Duodenal mucosa (tissue), 2 donors: ENCODE data around the gene OSBPL9.

Experiments used
- H3K27ac ChIP-seq: one replicate; pipeline ENCODE4 v1.7.0; 2013; ENCODE audit warnings: low read depth, low read length
- H3K27me3 ChIP-seq, 2 donors: one replicate each; pipeline ENCODE4 v1.7.0; 2013; ENCODE audit warnings: low read length in 2 of 2, control low read depth in 1 of 2; ENCODE audit not compliant: insufficient read depth in 2 of 2, control insufficient read depth in 1 of 2
- H3K36me3 ChIP-seq, 2 donors: one replicate each; pipeline ENCODE4 v1.7.0; 2013; ENCODE audit warnings: low read length in 2 of 2, control low read depth in 1 of 2; ENCODE audit not compliant: insufficient read depth in 2 of 2, control insufficient read depth in 1 of 2
- H3K4me1 ChIP-seq, 2 donors: one replicate each; pipeline ENCODE4 v1.7.0; 2013; ENCODE audit warnings: low read length in 2 of 2, control low read depth in 1 of 2; ENCODE audit not compliant: insufficient read depth in 2 of 2, control insufficient read depth in 1 of 2
- H3K4me3 ChIP-seq, 2 donors: one replicate each; pipeline ENCODE4 v1.7.0; 2013; ENCODE audit warnings: low read length in 2 of 2, low read depth in 1 of 2
- H3K9ac ChIP-seq, 2 donors: one replicate each; pipeline ENCODE4 v1.7.0; 2013; ENCODE audit warnings: low read length in 2 of 2, low read depth in 1 of 2
- H3K9me3 ChIP-seq, 2 donors: one replicate each; pipeline ENCODE4 v1.7.0; 2013; ENCODE audit warnings: low read length in 2 of 2, control low read depth in 1 of 2; ENCODE audit not compliant: control insufficient read depth in 1 of 2

The OSBPL9 gene

DNA sequence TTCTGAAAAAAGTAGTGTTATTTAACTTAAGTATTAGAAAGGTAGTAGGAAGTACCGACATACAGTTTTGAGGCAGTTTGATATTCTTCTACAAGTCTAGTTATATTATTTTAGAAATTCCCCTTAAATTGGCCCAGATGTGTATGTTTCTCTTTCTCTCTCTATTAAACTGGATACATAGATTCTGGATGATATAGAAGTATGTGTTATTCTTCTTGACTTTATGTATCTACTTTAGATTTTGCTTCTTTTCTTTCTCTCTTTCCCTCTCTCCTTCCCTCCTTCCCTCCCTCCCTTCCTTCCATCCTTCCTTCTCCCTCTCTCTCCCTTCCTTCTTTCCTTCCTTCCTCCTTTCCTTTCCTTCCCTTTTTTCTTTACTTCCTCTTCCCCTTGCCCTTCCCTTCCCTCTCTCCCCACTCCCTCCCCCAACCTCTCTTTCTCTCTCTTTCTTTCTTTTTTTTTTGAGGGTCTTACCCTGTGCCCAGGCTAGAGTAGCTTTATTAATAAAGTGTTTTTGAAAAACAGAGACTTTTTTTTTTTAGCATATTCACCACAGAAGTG, 124.3 kb downstream of the OSBPL9 start:
- Histone ChIP-seq H3K9me3 (no peaks in the 10 kb centered on the region), H3K9ac (no peak overlapping the region)

DNA sequence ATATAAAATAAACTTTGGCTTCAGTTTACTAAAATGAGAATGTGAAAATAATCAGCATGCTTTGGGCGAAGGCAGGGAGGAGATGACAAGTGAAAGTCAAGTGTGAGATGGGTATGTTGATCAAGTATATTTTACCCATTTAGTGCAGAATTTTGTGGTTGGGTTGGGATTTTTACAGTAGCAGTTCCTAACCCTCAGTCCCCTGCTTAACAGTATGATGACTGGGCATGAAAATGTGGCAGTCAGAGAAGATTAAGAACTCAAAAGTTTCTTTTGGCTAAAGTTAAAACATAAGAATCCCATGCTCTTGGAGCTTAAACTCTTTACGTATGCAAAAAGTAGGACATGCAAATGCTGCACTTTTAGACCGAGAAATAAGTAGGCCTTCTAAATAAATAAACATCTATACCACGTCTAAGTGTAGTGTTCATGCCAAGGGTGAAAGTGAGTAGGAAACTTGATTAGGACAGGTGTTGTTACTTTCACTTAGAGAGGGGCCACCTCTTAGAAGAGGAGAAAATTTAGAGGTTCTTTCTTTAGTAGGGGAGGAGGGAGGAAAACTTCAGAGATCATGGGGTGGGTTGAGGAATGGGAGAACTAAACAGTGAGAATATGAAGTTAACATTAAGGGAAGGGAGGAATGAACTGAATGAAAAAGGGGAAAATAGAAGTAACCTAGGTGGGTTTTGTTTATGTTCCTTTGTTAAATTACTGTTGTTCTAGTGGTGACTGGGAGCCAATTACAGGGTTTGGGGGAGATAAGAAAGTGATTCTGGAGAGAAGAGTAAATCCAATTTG, 127.8 kb downstream of the OSBPL9 start:
- Histone ChIP-seq H3K9me3 (no peaks in the 10 kb centered on the region), H3K27ac (no peak overlapping the region), H3K36me3 (no peaks in the 10 kb centered on the region), H3K27me3 (no peaks in the 10 kb centered on the region), H3K9ac (no peak overlapping the region), H3K4me1 (no peaks in the 10 kb centered on the region), H3K4me3 (no peak overlapping the region)

More for the DNA sequence above, 124.3 kb downstream of the OSBPL9 start:
- H3K27me3 ChIP-seq, result no peaks in the 10 kb centered on the region
- H3K4me1 ChIP-seq, result peaks cover 9 to 16% of the 10 kb centered on the region in 2 donors
- H3K36me3 ChIP-seq, result no peaks in the 10 kb centered on the region
- H3K27ac ChIP-seq, result no peak overlapping the region
- no peak overlapping the region for H3K4me3 ChIP-seq

DNA sequence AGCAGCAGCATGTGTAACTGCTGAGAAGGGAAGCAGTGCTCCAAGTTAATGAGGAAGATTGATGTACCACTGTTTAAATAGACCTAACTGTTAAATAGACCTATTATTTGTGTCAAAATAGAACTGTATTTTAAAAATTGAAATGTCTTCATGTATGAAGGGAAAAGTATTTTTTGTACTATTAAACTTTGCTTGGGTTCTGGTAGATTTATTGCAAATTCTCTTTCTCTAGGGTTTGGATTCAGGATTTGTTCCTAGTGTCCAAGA, 128.3 kb downstream of the OSBPL9 start:
- no peaks in the 10 kb centered on the region for H3K27me3 ChIP-seq
- H3K4me3 ChIP-seq, result no peak overlapping the region
- no peak overlapping the region for H3K27ac ChIP-seq
- no peaks in the 10 kb centered on the region for H3K4me1 ChIP-seq
- H3K9ac ChIP-seq, result no peak overlapping the region
- H3K36me3 ChIP-seq, result no peaks in the 10 kb centered on the region
- H3K9me3 ChIP-seq, result no peaks in the 10 kb centered on the region

DNA sequence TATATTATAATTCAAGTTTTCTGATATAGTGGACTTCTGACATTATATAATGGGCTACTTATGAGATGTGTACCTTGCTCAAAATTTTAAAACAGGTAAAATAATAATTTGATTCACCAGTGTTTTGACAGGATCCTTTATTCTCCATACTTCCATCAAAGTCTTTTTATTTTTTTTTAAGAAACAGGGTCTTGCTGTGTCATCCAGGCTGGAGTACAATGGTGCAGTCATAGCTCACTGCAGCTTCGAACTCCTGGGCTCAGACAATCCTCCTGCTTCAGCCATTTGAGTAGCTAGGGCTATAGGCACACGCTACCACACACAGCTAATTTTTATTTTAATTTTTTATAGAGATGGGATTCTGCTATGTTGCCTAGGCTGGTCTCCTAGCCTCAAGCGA, 132.3 kb downstream of the OSBPL9 start:
- Histone ChIP-seq H3K27ac (no peak overlapping the region), H3K9ac (no peak overlapping the region), H3K27me3 (no peaks in the 10 kb centered on the region), H3K4me3 (no peak overlapping the region), H3K9me3 (no peaks in the 10 kb centered on the region), H3K4me1 (no peaks in the 10 kb centered on the region), H3K36me3 (peaks cover 14 to 16% of the 10 kb centered on the region in 2 donors)

DNA sequence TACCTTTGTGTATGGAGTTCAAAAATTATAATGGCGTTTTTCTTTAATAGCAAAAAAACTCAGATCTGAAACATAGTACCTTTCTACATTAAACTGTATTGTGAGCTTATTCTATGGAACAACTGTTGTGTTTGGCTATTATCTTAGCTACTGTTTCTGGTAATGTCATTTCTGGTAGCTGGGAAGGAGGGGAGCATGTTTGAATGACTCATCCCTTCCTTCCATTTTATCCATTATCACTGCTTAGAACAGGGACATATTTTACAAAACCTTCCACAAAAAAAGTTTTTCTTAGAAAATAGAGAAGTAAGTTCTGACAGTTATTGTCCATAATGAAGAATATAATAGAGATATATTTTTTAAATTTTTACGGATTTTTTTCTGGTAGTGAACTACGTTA, 133.3 kb downstream of the OSBPL9 start:
- Histone ChIP-seq H3K27me3 (no peaks in the 10 kb centered on the region), H3K4me3 (no peak overlapping the region), H3K9me3 (no peaks in the 10 kb centered on the region), H3K36me3 (peaks cover 14 to 16% of the 10 kb centered on the region in 2 donors), H3K27ac (no peak overlapping the region), H3K9ac (no peak overlapping the region), H3K4me1 (no peaks in the 10 kb centered on the region)

DNA sequence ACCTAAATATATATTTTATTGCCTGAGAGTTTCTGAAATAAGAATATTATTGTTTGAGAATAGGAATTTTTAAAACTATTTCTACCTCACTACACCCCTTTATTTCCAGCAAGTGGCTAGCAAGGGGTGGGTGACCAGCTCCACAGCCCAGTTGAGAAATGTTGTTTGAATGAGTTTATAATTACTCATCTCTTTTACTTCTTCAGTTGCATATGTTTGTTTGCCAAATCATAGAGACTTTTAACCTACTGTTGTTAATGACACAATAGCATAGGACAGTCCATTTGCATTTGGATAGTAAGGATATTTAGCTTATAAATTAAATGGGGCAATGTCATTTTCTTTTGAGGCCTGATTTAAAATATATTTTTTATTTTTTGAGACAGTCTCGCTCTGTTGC, 133.8 kb downstream of the OSBPL9 start:
- peaks cover 14 to 21% of the 10 kb centered on the region in 2 donors for H3K36me3 ChIP-seq
- H3K4me1 ChIP-seq, result no peaks in the 10 kb centered on the region
- H3K27me3 ChIP-seq, result no peaks in the 10 kb centered on the region
- H3K4me3 ChIP-seq, result no peak overlapping the region
- H3K9me3 ChIP-seq, result no peaks in the 10 kb centered on the region
- no peak overlapping the region for H3K27ac ChIP-seq
- H3K9ac ChIP-seq, result no peak overlapping the region

DNA sequence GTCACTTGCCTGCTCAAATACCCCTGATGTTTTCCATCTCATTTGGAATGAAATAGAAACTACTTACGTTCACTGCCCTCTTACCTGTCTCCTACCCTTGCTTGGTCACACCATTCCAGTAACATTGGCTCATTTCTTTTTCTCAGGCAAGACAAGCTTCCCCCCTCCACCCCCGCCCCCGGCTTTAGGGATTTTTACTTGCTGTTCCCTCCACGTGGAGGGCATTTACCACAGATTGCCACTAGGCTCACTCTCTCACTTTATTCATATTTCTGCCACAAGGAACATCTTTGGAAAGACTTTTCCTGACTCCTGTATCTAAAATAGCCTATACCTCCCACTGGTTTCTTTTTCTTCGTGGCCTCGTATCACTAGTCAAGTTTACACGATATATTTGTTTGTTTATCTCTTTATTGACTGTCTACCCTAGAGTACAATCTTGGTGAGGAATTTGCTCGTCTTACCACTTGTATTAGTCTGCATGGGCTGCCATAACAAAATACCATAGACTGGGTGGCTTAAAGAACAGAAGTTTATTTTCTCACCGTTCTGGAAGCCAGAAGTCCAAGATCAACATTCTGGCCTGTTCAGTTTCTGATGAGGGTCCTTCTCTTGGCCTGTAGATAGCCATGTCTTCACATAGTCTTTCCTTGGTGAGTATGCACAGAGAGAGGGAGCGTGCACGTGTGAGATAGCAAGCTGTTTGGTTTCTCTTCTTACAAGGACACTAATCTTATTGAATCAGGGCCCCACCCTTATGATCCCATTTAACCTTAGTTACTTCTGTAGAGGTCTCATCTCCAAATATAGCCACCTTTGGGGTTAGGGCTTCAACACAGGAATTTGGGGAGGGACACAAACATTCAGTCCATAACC, 135.4 kb downstream of the OSBPL9 start:
- Histone ChIP-seq H3K9me3 (no peaks in the 10 kb centered on the region), H3K4me3 (no peak overlapping the region), H3K36me3 (peaks cover 14 to 21% of the 10 kb centered on the region in 2 donors), H3K27me3 (no peaks in the 10 kb centered on the region), H3K27ac (no peak overlapping the region), H3K9ac (no peak overlapping the region), H3K4me1 (no peaks in the 10 kb centered on the region)

DNA sequence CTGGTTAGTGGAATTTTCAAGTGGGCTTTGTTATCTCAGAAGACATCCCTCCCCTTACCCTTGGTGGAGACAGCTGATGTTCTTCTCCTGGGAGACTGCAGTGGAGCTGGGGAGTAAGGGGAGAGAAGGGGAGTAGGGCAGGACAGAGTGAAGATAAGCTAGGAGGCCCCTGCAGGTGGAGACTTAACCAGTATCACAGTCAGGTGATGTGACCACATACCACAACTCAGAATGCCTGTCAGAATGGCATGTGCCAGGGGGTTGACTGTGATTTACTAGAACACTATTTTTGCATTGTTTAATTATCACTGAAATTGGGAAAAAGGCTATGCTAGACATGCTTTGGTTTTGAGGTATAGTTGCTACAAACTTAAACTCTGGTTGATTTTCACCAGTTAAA, 137.1 kb downstream of the OSBPL9 start:
- Histone ChIP-seq H3K27ac (no peak overlapping the region), H3K36me3 (peaks cover 14 to 21% of the 10 kb centered on the region in 2 donors), H3K4me3 (no peak overlapping the region), H3K9me3 (no peaks in the 10 kb centered on the region), H3K4me1 (no peaks in the 10 kb centered on the region), H3K27me3 (no peaks in the 10 kb centered on the region), H3K9ac (no peak overlapping the region)

DNA sequence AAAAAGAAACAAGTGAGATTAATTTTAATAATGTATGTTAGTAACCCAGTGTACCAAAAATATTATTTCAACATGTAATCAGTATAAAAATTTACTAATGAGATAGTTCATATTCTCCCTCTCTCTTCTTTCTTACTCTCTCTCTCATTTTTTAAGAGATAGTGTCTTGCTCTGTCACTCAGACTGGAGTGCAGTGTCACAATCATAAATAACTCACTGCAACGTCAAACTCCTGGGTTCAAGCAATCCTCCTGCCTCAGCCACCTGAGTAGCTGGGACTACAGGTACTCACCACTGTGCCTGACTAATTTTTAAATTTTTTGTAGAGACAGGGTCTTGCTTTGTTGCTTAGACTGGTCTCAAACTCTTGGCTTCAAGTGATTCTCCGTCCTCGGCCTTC, 137.8 kb downstream of the OSBPL9 start:
- Histone ChIP-seq H3K4me1 (no peaks in the 10 kb centered on the region), H3K27me3 (no peaks in the 10 kb centered on the region), H3K9me3 (no peaks in the 10 kb centered on the region), H3K36me3 (peaks cover 14 to 21% of the 10 kb centered on the region in 2 donors), H3K4me3 (no peak overlapping the region), H3K27ac (no peak overlapping the region), H3K9ac (no peak overlapping the region)

DNA sequence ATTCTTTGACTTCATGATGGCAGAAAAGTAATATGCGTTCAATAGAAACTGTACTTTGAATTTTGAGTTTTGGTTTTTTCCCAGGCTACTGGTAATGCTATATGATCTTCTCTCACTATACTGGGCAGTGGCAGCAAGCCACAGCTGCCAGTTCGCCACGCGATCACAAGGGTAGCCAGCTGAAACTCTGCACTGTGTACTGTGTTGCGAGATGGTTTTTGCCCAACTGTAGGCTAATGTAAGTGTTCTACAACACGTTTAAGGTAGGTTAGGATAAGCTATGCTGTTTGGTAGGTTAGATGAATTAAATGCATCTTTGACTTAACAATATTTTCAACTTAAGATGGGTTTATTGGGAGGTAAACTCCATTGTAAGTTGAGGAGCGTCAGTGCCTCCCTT, 138.5 kb downstream of the OSBPL9 start:
- H3K9ac ChIP-seq, result no peak overlapping the region
- no peaks in the 10 kb centered on the region for H3K27me3 ChIP-seq
- H3K4me1 ChIP-seq, result no peaks in the 10 kb centered on the region
- H3K4me3 ChIP-seq, result no peak overlapping the region
- H3K36me3 ChIP-seq, result peaks cover 14 to 21% of the 10 kb centered on the region in 2 donors
- no peak overlapping the region for H3K27ac ChIP-seq
- H3K9me3 ChIP-seq, result no peaks in the 10 kb centered on the region
